GM18498 (cell line): ENCODE measurements around the gene VDAC1.

Experiments used
- ATAC-seq: cut with Tn5 transposase; IDR thresholded peaks from one replicate; pipeline ENCODE4 v1.9.1; 2021; ENCODE audit warnings: mild to moderate bottlenecking, moderate library complexity; ENCODE audit not compliant: unreplicated experiment

Gene VDAC1

GRCh38 chr5:133930061-133930812 lies 74.5 kb downstream of the VDAC1 start:
- peak; percentile 49 for ATAC-seq

DNA sequence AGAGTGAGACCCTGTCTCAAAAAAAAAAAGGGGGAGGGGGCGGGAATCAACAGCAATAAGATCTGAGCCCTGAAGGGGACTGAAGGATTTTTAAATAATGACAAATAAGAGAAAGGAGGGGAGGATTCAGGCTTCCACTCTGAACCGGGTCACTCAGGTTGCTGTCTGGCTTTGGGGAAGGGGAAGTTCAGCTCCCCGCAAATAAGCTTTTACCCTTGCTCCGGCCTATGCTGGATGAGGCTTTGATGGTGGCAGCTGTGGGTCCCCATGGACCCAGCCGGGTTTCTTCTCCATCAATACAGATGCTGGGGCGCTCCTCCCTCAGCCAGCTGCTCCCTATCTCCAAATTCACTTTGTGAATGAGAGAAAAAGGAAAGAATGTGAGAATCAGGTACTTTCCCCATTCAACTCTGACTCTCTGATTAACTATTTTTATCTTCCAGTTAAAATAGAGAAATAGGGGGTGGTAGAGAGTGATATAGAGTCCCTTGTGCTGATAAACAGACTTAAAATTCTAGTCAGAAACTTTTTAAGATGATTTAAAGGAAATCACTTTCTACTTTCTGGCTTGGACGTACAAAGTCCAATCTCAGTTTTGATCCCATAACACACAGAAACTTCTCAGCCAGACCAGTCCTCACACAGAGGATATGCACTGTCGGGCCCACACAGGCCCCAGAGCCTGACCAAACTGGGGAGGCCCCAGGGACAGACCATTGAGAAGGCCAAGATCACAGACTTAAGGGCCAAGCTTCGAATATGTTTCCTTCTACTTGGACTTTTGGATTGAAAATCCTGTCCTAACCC lies 76.0 kb downstream of the VDAC1 start:
- peak; percentile 40 for ATAC-seq

DNA sequence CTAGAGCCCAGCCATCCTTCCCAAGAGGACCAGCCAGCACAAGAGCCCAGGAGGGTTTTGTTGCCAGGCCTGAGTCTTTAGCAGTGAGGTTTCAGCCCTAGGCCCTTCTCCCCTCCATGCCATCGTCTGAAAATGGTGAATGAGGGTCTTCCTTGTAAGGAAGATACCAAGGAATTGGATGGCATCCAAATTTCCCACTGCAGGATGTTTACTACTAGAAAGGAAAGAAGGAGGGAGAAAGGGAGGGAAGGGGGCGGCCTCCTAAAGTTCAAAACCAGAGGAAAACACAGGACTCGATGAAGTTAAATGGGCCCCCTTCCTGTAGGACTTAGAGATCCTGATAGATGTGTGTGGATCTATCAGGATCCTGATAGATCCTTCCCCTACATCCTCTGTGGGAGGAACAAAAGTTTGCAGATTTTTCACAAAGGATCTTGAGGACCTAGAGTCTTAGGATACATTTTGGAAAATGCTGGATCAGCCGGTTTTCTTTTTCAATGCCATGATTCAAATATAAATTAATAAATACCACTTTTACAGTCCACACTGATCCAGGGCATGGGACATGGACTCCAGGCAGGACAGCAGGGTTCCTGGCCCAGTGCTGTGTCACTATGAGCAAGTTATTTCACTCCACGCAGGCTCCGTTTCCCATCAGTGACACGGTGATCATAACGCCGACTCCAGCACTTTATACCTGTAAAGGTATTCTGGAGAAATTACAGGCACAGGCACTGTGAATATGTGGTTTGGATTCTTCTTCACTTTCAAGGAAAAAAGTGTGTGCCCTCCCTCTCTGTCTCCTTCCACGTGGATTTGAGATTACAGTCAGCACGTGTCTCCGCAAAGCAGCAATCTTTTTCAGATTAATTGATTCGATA lies 77.2 kb downstream of the VDAC1 start:
- ATAC-seq = no peak

- no peak for ATAC-seq
Observed at GRCh38 chr5:133926489-133927299, 78.1 kb downstream of the VDAC1 start.

- ATAC-seq = no peak
Observed at GRCh38 chr5:133925866-133926488, 78.8 kb downstream of the VDAC1 start.

DNA sequence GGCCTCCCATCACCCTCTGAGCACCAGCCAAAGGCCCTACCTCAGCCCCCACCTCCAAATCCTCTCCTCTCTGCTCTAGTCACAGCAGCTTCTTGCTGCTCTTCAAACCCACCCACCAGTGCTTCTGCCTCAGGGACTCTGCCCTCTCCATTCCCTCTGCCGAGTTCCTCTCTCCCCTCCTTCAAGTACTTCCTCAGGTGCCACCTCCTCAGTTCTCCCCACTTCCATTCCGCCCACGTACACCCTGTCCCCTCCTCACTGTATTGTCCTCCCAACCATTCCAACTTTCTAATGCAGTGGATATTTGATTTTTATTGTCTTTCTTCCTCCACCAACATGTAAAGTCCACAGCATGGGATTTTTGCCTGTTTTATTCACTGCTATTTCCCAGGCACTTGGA lies 79.5 kb downstream of the VDAC1 start:
- ATAC-seq = no peak

DNA sequence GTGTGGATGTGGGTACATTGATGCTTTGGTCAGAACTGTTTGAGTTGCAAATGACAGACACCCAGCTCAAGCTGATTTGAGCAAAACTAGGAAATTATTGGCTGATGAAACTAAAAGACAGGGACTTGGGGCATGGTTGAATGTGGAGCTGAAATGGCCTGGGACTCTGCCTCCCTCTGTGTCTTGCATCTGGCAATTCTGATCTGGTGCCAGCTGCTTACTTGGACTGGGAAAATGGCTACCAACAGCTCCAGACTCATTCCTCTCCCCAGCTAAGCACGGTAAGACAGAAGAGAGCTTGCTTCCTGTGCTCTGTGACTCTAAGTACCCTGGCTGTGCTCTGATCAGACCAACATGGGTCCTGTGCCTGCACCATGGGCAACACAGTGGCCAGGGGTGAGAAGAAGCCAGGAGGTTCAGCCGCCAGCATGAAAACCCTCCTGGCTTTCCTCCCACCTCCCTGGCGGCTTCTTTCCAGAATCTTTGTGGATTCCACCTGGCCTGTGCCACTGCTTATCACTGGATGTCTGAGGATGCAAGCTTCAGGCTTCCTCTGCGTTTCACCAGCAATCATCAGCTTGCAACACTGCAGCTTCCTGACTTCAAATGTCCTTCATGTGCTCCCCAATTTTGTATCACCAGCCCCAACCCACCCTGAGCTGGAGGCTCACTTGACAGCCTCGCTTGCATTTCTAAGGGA lies 80.4 kb downstream of the VDAC1 start:
- no peak for ATAC-seq

GRCh38 chr5:133921979-133922378 lies 82.8 kb downstream of the VDAC1 start:
- ATAC-seq = no peak
